ENCODE measurements around the gene OR10T2. TPM values are rescaled to one million over a fixed set of nuclear protein-coding genes. Genes with fewer than 3 reads are reported as not detected.
"Not testable (repeated sequence)": the region's sequence is repeated elsewhere in the genome, so short reads cannot be mapped to it uniquely, and the experiment has no call there.

The OR10T2 gene, protein sequence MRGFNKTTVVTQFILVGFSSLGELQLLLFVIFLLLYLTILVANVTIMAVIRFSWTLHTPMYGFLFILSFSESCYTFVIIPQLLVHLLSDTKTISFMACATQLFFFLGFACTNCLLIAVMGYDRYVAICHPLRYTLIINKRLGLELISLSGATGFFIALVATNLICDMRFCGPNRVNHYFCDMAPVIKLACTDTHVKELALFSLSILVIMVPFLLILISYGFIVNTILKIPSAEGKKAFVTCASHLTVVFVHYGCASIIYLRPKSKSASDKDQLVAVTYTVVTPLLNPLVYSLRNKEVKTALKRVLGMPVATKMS
- total RNA-seq: not detected
- long read RNA-seq, donor 1: 0 reads
- long read RNA-seq, donor 2: 0 reads

DNA sequence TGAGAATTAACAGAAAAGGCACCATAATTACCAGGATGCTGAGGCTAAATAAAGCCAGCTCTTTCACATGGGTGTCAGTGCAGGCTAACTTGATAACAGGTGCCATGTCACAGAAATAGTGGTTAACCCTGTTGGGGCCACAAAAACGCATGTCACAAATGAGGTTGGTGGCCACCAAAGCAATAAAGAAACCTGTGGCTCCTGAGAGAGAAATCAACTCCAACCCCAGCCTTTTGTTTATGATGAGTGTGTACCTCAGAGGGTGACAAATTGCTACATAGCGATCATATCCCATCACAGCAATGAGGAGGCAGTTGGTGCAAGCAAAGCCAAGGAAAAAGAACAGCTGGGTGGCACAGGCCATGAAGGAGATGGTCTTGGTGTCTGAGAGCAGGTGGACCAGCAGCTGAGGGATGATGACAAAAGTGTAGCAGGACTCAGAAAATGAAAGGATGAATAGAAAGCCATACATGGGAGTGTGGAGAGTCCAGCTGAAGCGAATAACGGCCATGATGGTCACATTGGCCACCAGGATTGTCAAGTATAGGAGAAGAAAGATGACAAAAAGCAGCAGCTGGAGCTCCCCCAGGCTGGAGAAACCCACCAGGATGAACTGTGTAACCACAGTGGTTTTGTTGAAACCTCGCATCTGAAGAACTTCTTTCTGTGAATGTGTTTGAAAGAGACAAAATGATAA is at the start of gene OR10T2:
Gene OR10T2 (minus strand): TSS at position 649 of the 697 bp plus-strand sequence. CDS start 0 bp downstream, at position 649.
- no peak for DNase-seq (ENCODE audit: low spot score)
- intact Hi-C loops (cut with DNase I): no loop called here

DNA sequence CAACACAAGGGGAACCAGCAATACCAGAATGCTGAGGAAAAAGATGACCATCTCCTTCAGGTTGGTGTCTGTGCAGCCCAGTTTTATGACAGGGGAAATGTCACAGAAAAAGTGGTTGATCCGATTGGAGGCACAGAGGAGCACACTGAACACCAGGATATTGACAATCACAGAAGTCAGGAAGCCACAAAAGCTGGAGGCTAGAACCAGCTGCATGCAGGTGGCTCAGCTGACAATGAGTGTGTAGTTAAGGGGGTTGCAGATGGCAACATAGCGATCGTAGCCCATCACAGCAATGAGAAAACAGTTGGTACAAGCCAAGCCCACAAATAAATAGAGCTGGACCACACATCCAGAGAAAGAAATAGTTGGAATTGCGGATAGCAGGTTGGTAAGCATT is 46.1 kb upstream of the OR10T2 start:
- DNase-seq (ENCODE audit: low spot score): no peak
- intact Hi-C loops (cut with DNase I): no loop called here

DNA sequence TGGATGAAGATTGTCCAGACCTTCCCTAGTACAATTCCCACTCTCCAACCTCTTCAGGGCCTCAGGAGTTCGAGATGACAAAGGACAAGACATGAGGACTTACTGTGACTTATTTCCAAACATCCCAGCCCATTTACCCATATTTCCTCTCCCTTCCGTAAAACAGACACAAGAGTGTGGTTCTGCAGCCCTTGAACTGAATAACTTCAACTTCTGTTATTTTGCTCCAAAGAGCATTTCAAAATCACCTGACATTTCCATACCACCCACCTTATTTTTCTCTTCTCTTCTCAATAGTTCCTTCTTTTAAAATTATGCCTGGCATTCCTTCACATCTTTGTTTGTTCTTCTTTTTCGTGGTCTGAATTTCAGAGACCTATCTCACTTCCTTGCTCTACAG is 35.5 kb upstream of the OR10T2 start:
- no peak for DNase-seq (ENCODE audit: low spot score)
- intact Hi-C loops (cut with DNase I): no loop called here

DNA sequence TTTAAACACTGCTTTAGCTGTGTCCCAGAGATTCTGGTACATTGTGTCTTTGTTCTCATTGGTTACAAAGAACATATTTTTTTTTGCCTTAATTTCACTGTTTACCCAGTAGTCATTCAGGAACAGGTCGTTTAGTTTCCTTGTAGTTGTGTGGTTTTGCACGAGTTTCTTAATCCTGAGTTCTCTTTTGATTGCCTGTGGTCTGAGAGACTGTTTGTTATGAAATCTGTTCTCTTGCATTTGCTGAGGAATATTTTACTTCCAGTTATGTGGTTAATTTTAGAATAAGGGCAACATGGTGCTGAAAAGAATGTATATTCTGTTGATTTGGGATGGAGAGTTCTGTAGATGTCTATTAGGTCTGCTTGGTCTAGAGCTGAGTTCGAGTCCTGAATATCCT is 30.9 kb upstream of the OR10T2 start:
- intact Hi-C loops (cut with DNase I); DNase-seq (ENCODE audit: low spot score): not testable (repeated sequence)

DNA sequence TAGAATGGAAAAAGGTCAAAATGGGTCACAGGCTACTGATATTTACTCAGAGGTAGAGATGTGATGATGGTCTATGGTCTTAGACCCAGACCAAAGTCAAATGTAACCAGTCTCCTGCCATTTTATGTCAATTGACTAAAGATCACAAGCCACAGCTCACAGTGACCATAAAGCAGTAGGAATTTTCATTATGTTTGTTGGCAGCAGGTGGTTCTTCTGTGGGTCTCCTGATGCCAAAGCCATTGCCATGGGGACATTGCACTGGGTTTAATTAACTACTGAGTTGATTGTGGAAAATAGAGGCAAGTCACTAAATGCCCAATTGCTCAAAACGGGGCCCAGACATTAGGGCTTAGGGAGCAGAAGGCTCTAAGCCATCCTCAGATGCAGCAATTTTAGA is 26.9 kb upstream of the OR10T2 start, which contains the start of gene OR10K2:
Gene OR10K2 (minus strand): TSS at position 101 of the 400 bp plus-strand sequence. CDS start 5,371 bp downstream, outside the sequence.
- intact Hi-C loops (cut with DNase I): no loop called here
- DNase-seq (ENCODE audit: low spot score): no peak

DNA sequence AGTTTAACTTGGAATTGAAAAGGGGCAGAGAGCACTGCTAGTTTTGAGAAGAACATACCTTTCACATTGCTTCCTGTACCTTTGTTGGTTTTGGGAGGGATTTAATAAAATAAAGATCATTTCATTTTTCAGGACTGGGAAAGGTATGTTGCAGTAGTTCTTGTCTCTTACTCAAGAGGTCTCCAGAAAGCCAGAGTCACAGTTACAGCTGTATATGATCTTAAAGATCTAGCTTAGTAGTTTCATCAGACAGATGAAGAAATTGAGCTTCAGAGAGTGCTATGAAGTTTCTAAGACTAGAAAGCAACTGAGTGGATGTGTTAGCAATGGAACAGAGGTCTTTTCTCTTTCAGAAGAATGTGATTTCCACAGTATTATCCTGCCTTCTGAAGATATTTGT is 25.8 kb upstream of the OR10T2 start:
- no peak for DNase-seq (ENCODE audit: low spot score)
- intact Hi-C loops (cut with DNase I): no loop called here

DNA sequence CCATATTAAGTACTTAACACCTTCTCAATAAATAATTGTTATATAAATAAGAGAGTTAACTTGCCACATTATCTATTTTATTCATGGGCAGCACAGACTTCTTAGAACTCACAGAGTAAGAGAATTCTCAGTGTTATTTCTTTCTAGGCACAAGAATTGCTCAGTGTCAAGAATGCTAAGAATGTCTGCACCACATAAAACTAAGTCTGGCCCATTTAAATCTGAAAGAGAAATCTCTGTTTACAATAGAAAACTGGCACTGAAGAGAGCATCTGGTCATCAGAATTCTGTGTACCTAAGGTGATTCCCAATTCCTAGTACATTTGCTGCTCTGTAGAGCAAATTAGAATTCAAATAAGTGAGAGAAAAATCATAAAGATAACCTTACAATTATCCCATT is 22.9 kb upstream of the OR10T2 start:
- no peak for DNase-seq (ENCODE audit: low spot score)
- intact Hi-C loops (cut with DNase I): no loop called here

DNA sequence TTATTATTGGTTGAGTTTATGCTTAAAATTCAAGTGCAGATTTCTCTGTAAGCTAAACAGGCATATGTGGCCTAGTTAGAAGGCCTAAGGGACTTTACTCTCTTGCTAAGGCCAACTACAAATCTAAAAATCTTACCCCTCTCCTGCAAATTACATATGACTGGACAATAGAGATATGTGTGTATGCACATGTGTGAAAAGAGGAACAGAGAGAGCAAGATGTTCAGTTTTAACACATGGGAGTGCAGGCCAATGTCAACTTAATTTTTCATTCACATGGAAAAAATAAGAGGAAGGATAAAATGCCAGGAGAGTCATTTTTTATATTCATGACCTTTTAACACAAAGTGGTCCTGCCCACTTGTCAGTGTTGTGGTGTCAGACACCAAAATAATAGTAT is 18.3 kb upstream of the OR10T2 start:
- intact Hi-C loops (cut with DNase I): no loop called here
- DNase-seq (ENCODE audit: low spot score): no peak

DNA sequence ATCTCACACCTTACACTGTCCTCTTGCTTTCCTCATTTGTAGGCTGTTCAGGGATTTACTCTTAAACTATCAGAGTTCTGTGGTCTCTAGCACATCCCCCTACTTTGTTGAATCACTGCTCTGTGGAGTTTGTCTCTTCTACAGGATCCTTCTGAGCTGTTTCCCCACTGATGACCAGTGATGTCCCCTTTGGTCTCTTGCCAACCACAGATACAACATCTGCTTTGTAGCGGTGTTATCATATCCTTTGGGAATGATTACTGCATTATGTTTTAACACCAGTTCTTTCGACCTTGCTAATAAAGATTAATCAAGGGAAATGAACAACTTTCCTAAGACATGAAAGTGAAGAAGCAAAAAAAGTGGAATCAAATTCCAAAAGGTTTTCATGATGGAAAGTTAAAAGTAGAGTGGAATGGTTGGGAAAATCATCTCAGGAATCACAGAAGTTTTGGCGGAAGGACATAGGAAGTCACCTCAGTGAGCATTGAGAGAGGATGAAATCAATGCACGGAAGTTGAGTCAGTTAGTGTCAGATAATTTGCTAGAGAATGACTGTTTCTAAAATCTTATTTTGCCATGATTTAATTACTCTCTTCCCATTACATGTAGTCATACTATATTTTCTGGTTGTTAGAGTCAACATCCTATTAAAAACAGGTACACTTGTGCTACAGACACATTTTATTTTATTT is 15.5 kb upstream of the OR10T2 start:
- DNase-seq (ENCODE audit: low spot score): no peak
- intact Hi-C loops (cut with DNase I): no loop called here

DNA sequence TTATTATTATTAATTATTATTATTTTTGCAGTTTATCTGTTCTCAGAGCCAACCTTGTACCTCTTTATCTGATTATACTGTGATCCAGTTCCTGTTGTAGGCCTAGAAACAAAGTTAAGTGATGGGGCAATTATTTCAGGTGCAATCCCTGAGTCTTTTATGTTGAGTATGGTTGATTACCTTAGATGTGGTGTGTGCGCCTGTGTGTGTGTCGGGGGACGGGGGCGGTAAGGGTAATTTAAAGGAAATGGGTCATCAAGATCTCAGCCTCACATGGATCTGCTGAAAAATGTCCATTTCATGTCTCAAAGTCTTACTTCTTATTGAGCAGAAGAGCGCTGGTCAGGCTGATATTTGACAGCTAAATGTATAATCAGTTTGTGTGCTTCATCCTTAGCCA is 7.8 kb upstream of the OR10T2 start:
- intact Hi-C loops (cut with DNase I): no loop called here
- no peak for DNase-seq (ENCODE audit: low spot score)

DNA sequence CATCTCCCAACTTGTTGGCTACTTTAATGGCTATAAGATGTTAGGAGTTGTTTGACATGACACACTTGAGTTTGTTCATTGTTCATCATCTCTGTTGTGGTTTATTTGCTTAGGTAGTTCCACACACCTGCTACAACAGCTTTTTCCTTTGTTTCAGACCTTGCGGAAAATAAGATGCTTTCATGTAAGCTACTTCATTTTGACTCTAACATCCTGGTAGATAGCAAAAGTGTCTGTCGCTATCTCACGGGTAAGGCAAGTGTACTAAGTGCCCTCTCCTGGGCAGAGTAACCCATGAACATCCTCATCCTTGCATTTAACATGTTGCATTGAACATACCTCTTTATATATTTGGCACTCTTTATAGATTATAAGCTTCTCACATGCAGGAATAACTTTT is 1.6 kb upstream of the OR10T2 start:
- intact Hi-C loops (cut with DNase I): no loop called here
- no peak for DNase-seq (ENCODE audit: low spot score)

DNA sequence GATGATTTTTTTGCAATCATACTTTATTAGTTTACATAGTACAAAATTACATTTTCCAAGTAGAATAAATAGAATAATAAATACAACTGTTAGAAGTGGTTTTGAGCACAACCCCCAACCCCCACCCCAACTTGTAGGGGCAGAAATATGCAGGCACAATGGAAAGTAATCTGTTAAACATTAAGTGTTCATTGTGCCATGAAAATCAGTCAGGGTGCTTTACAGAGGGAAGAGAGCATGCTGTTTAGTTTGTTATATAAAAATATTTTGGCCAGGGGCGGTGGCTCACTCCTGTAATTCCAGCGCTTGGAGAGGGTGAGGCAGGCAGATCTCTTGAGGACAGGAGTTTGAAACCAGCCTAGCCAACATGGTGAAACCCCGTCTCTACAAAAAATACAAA is 2.6 kb downstream of the OR10T2 start:
- intact Hi-C loops (cut with DNase I): no loop called here
- no peak for DNase-seq (ENCODE audit: low spot score)

DNA sequence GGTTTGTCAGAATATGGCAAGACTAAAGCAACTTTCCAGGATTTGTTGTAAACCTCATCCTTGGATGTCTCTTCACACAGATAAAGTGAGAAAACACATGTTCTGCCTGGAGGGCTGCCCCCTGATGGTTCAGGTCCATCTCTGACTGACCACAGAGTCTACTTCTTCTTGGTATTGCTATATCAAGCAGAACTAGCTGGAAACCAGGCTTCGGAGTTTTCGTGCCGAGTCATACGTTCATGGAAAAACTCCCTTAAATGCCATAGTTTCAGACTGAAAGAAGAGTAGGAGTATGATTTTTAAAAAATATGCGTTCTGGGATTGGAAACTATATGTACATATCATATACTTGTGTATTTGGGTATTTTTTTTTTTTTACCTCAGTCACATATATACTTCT is 5.8 kb downstream of the OR10T2 start:
- no peak for DNase-seq (ENCODE audit: low spot score)
- intact Hi-C loops (cut with DNase I): loop anchor here in 1 of 2 donors (5.0 kb wide), 1 partner anchor 581 kb away; no protein-coding TSS in a partner anchor

DNA sequence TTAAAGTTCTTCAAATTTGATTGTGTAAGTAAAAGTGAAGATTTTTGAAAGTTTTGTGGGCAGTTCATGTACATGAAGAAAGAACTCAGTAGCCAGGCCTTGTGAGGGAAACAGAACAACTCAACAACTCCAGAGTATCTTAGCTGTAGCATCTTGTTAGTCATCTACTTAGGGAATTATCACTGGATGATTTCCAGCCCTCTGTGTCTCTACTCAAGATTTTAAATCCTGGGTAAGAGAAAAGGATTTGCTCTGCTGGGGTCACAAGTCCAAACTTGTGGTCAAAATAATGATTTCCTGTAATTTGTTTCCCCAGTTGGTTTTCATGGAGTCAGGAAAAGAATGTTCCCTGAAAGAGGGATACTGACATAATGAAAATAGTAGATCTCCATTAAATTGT is 8.2 kb downstream of the OR10T2 start:
- intact Hi-C loops (cut with DNase I): loop anchor here in 1 of 2 donors (5.0 kb wide), 1 partner anchor 579 kb away; no protein-coding TSS in a partner anchor
- DNase-seq (ENCODE audit: low spot score): no peak

DNA sequence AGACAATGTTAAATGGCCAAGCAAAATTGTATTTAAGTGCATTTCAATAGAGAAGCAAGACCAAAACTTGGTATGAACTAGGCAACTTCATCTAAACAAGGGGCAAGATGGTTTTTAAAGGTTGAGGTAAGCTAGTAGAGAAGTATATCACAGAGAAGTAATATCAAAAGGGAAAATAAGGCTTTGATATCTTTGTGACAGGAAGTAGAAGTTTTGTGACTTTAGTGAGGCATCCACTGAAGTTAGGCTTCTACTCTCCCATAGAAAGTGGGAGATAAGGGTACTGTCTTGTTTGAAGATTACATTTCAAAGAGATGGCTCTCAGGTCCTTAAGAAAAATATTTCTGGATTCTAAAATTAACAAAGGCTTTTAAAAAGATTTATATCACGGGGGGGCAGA is 8.9 kb downstream of the OR10T2 start:
- intact Hi-C loops (cut with DNase I): loop anchor here in 1 of 2 donors (5.0 kb wide), 1 partner anchor 578 kb away; no protein-coding TSS in a partner anchor
- DNase-seq (ENCODE audit: low spot score): no peak

DNA sequence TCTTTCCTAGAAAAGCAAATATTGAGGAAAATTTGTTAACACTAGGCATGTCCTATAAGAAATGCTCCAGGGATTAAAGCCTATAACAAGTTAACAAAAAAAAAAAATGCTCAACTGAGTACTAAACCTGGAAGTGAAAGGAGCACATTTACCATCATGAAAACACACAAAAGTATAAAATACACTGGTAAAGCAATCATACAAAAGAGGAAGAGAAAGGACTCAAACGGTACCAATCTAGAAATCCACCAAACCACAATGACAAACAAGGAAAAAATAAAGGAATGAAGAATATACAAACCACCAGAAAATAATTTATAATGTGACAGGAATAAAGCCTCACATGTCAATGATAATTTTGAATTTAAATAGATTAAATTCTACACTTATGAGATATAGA is 24.4 kb downstream of the OR10T2 start:
- intact Hi-C loops (cut with DNase I): no loop called here
- DNase-seq (ENCODE audit: low spot score): no peak

DNA sequence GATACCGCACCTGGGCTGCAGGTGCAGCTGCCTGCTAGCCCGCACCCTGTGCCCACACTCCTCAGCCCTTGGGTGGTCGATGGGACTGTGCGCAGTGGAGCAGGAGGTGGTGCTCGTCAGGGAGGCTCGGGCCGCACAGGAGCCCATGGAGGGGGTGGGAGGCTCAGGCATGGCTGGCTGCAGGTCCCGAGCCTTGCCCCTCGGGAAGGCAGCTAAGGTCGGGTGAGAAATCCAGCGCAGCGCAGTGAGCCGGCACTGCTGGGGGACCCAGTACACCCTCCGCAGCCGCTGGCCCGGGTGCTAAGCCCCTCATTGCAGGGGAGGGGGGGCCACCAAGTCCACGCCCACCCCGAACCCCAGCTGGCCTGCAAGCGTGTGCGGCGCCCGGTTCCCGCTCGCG is 25.2 kb downstream of the OR10T2 start:
- intact Hi-C loops (cut with DNase I): not testable (repeated sequence)

DNA sequence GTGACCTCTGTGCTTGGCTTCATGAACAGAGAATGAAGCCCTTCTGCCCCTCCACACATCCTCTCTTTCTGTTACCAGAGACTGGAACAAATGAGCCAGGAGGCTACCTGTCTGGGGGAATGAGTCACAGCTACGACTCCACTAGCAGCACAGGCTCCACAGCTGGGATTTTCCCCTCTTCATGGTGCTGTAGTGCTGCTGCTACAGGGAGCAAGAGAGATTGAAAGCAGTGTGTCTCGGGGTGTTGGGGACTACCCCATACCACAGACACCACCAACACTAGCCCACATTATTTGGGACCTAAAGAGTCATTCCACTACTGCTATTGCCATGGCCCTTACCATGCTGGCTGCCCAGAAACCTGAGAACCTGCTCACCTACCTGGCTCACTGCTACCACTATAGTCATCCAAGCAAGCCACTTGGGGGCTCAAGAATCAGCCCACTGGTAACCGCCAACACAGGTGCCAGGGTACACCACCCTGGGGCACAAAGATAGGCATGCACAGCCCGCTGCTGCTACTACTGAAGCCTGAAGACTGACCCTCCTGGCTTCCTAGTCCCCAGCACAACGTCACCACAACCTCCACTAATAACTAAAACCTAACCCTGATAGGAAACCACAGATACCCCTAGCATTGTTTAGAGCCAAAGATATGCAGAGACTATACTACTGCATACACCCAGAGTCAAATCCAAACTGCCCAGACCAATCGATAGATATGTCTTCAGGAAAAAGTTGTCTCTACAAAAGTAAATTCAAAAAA is 27.9 kb downstream of the OR10T2 start:
- intact Hi-C loops (cut with DNase I): no loop called here
- no peak for DNase-seq (ENCODE audit: low spot score)

More for the DNA sequence above, 25.2 kb downstream of the OR10T2 start:
- DNase-seq (ENCODE audit: low spot score): not testable (repeated sequence)

DNA sequence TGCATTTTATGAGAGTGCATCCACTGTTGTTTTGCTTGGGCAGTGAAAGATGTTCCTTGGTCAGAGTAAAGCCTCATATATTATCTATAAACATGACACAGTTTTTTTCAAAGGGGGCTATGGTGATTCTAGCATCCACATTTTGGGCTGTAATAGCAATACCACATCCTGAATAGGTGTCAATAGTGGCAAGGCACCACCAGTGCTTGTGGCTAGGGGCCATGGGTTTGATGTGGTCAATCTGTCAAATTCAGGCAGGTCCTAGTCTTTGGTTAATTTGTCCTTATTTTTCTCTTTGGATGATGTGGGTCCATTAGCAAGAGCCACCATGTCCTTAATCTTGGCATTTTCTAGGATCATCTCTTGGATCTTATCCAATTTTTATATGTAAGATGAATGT is 32.5 kb downstream of the OR10T2 start:
- intact Hi-C loops (cut with DNase I): no loop called here
- DNase-seq (ENCODE audit: low spot score): no peak

Data from posterior vena cava (tissue), 2 donors.